M059J (cell line): ENCODE results near the gene CIB4. TPM values are rescaled to one million over a fixed set of nuclear protein-coding genes. Genes with fewer than 3 reads are reported as not detected.

Experiments used
- DNase-seq: peaks from one replicate; pipeline ENCODE4 v3.0.0-alpha.2; 2012; ENCODE audit warnings: low read depth
- total RNA-seq: library from RNA; depleted of rRNA; stranded (reverse); fragments of >200 nt; shearing (Covaris generic); gene quantifications from 2 replicates; pipeline ENCODE4 v1.2.3, GENCODE V29; 2014; rRNA removed

CIB4 gene
- not detected in 2 replicates for total RNA-seq

DNA sequence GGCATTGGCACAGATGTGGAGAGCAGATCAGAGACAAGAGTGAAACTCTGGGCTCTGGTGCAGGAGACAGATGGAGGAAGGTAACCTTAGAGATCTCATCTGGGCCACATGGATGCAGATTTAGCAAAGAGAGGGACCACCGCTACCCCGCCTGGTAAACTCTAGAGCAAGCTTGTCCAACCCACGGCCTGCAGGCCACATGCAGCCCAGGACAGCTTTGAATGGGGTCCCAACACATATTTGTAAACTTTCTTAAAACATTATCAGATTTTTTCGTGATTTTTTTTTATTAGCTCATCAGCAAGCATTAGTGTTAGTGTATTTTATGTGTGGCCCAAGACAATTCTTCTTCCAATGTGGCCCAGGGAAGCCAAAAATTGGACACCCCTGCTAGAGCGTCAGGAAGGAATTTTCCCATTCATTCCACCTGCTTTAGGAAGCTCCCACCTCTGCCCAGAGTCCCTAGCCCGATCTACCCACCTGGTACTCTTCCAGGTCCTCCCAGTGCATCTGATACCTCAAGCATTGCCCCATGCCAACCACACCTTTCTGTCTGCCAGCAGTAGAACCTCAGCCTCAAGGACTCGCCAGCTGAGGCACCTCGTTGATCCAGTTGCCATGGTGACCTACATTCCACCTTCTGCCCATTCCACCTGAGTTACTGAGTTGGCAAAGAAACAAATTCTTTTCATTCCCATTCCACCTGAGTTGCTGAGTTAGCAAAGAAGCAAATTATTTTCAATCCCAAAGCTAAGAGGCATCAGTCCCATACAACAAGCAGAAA, at the start of gene CIB4:
Gene CIB4, minus strand, starts transcription at position 586 of the 784 bp plus-strand sequence. Its CDS starts 52 bp downstream, at position 534.
- DNase-seq: peak; percentile 32

- no peak for DNase-seq
These were observed 46.6 kb upstream of the CIB4 start for GRCh38 chr2:26687801-26688200.

GRCh38 chr2:26687328-26687727, 46.2 kb upstream of the CIB4 start:
- no peak for DNase-seq

DNA sequence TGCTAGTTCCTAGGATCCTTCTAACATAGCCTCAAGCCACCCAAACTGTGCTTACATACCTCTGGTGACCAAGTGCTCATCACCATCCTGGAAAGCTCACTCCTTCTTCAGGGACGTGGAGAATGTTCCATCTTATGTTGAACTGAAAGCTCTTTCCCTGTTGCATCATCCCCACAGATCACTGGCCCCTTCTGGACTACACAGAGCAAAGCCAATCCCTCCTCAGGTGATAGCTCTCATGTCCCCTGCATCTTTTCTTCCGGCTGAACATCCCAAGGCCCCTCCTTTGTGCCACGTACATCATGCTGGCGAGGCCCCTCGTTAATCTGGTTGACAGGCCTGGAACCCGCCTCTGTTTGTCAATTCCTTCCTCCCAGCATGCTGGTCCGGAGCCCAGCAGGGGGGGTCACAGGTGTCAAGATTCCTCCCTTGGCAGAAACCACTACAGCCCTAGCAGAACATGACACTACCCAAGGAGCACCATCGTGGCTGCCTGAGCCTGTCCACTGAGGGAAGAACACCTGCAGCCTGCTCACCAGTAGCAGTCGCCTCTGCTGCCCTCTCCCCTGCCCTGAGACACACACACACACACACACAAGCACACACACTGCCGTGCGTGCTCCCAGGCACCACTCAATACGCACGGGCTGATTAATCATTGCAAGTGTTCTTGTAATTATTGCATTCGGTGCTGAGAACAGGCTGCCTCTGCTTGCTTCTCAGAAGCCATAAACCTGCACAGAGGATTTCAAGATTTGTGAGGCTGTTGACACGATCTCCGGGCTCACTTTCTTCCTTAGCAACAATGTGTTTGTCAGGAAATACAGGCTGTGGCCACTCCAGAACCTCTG, 45.0 kb upstream of the CIB4 start:
- no peak for DNase-seq

DNA sequence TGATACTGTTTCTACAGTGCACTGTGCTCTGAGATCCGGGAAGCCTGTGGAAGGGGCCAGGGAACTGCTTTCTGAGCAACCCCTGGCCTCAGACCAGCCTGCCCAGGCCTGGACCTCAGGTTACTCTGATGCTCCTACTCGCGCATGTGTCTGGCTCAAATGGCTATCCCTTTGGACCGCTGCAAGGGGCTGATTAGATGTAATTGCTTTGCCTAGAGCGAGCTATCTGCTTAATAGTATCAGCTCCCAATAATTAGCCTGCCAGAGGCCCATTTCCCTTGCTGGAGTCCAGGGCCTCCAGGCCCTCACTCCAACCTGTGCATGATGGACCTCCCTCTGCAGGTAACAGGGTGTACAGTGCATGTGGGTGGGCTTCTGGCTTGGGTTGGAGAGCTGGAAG, 44.2 kb upstream of the CIB4 start:
- no peak for DNase-seq

- DNase-seq: no peak
These were observed 42.4 kb upstream of the CIB4 start for GRCh38 chr2:26683583-26683982.

DNA sequence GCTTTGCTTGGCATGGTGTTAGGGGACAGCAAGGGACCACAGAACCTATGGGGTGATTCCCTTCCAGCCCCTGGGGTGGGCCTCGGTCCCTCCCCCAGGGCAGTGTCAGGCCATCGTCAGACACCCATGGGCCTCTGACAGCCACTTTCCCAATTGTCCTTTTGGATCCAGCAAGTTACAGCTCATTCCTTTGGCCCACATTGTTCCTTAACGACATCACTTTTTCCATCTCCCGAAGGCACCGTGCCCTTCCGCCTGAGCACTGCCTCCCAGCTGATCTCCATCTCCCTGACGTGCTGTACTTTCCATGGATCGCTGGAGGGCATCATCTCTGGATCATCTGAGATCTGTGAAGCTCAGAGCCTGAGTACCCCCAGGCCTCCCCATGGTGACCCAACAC, 41.0 kb upstream of the CIB4 start:
- peak; percentile 67 for DNase-seq

GRCh38 chr2:26681656-26682055, 40.5 kb upstream of the CIB4 start:
- DNase-seq: no peak

- no peak for DNase-seq
These were observed 38.7 kb upstream of the CIB4 start for GRCh38 chr2:26679867-26680266.

DNA sequence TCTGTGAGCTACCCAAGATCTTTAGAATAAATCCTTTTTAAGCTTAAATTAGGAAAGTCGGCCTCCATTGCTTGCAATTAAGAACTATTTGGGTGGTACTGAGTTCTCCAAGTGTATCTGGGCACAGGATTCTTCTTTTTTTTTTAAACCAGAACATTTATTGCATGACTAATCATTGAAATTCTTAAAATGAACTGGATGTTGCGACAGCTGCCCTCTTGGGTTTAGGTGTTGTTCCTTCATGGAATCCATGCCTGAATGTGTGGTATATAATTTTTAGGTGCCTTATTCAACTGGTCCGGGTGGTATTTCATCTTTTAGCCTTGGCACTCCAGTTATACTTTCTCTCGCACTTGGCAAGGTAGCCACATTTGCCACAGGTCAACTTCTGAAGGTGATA, 36.9 kb upstream of the CIB4 start:
- DNase-seq: no peak

DNA sequence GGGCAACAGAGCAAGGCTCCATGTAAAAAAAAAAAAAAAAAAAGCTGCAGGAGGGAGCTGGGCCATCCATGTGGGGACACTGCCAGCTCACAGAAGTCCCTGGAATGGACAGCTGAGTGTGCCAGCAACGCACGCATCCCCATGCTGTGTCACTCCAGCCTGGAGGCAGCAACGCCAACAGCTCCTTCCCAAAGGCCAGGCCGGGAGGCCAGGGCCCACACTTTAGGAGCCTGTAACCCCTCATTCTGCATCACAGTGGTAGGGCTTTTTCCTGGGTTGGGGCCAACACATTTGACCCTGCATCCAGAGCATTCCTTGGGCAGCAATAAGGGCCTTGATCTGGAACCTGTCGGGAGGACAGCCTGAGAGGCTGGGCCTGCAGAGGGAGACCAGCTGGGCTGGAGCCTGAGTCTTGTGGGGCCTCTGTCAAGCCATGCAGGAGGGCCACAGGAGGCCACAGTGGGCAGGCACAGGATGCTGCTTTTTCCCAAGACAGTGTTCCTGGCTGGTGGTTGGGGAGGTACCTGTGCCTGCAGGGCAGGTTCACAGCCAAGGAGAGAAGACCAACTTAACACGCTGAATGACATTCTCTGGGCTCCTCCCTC, 34.6 kb upstream of the CIB4 start:
- no peak for DNase-seq

DNA sequence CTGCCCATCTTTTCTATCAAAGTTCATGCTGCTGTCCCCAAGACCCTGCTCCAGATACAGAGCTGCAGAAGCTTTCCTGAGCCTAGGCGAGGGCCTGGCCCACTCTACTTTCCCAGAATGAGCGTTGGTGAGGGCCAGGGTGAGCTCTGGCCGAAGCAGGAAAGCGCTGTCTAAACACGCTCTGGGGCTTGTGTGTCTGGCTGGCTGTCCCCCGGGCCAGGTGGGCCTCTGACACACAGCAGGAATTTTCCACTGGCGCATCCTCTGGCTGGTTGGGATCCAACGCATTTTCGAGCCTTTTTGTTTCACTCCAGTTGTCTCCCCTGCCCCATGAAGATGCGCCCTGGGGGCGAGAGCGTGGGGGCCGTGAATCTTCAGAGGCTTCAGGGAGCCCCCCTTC, 33.6 kb upstream of the CIB4 start:
- no peak for DNase-seq

DNA sequence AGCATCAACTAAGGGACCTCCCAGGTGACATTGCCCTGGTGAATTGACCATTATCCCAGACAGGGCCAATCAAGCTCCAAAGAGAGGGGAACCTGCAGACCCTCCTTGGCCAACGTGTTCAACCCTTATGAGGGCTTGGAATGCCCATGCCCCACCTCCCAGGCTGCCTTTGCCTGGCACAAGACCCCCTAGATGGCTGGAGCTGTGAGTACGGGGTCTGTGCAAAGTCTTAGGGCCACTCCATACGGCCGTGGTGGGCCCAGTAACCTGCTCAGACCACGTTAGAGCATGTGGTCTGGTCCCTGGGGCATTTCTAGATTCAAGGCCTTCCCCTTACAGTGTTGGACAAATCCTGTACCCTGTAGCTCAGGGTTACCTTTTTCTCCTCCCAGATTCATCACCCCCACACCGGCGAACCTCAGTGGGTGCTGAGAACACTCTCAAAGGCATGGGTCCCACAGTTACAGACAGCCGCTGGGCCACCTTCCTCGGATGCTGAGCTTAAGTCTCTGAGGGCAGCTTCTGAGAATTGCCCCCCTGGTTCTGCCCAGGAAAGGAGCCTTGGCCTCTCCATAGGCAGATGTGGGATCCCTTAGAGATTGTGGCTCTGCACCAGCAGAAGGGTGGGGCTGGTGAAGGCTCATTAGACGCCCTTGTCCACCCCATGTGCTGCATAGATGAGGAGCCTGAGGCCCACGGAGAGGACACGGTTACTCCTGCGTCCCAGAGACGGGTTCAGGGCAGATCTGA, 33.0 kb upstream of the CIB4 start:
- DNase-seq: no peak

- DNase-seq: no peak
These were observed 31.7 kb upstream of the CIB4 start for GRCh38 chr2:26672818-26673393.

DNA sequence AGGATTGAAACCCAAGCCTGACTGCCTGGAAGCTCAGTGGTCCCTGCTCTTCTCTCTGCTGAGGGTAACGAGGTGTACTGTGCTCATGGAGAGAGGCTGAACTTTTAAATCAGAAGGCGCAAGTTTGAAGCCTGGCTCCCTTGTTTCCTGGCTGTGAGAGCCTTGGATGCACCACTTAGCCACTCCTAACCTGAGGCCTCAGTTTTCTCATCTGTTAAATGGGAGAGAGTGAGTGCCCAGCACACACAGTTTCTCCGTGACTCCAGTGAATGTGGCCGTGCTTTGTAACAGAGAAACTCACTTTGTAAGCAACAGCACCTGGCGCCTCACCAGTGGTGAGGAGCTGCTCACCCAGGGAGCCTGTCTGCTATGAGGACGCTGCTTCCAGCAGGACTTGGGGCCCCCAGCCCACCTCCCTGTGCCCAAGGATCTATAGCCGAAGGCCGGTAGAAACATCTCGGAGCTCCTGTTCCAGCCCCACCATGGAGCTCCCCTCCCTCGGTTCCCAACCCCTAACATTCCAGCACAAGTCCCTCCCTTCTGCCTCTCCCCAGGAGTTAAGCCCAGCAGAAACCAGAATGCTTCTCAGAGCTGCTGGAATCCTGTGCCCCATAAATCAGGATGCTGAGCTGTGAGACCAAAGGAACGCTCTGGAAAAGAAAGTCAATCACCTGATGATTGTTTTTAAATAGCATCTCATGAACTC, 31.1 kb upstream of the CIB4 start:
- no peak for DNase-seq

DNA sequence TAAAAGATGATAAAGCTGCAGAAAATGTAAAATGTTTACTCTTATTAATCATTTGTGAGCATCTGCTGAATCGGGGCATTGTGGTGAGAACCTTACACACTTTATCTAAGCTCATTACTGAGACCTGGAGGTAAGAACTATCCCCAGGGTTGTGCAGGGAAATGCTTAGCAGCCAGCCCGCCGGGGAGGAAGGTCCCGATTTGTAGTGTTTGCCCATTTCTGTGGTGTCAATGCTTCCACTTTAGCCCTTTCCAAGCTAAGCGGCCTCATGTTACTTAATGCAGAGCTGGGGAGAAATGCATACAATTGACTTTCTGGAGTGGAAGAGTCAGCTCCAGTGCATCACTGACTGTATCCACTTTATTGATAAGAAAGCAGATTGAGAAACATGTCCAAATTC, 30.5 kb upstream of the CIB4 start:
- DNase-seq: no peak

GRCh38 chr2:26670931-26671460, 29.8 kb upstream of the CIB4 start:
- no peak for DNase-seq

DNA sequence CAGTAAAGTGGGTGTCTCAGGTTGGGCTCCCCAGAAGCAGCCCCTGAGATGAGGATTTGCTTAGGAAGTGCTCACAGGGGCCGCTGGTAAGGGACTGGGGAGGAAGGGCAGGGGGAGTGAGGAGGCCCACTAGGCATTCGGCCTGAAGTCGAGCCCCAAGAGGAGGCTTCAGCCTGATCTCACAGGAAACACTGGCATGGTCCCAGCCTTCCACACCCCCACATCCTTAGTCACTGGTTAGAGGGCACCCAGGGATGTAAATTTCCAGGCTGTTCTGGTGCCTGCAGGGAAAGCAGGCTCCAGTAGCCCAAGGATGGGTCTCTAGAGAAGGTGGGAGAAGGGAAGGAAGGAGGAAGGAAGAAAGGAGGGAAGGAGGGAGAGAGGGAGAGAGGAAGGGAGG, 29.0 kb upstream of the CIB4 start:
- DNase-seq: peak; percentile 64

DNA sequence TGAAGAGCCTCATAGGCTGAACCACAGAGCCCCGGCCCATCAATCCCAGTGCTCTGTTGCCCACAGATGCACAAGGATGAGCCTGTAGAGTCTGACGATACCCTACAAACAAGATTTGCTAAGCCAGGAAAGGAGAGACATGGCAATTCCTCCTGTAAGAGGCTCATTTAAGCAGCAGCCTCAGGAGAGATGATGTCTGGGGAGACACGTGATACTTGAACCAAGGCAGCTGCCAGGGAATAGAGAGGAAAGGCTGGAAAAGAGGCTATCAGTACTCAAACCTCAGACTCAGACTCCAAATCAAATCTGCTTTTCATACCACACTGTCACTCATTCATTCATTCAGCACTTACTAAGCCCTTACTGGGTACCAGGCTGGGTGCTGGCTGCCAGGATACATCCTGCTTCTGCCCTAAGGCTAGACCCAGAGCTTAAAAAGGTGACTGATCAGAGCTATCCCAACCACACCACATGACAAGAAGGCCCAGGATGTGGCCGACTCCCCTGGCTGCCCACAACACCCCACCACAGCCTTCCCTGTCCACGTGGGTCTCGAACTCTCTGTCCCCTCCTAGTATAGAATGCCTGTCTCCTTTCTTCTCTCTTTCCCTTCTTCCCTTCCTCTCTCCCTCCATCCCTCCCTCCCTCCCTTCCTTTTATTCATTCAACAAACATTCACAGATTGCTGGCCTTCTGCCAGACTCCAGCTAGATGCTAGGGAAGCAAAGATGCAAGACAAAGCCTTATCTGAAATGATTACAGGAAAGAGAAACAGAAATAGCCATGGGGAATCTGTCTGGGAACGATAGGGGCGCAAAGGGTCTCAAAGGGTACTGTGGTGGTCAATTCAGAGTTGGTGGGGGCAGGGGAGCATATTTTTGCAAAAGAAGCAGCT, 27.9 kb upstream of the CIB4 start:
- peak; percentile 36 for DNase-seq

DNA sequence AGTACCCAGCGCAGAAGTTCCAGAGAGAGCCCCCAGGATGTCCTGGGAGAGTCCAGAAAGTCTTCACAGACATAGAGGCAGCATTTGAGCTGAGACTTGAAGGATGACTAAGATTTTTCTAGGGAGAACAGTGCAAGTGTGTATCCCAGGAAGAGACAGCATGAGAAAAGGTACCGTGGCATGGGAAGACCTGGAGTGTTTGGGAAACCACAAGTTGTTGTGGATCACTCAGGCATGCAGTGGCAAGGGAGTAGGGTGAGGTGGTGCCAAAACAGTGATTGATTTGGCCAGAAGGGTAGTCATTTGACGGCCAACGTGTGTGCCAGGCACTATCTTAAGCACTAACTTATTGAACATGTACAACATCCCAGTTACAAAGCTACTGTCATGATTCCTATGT, 26.9 kb upstream of the CIB4 start:
- DNase-seq: peak; percentile 31
